Activated B cell treated with CpG ODN at 0.5 μM for 24 hours (primary cell): ENCODE measurements around the gene PAX5. TPM values are rescaled to one million over a fixed set of nuclear protein-coding genes. Genes with fewer than 3 reads are reported as not detected.

ENCODE experiments used
- ATAC-seq: fragments of 200-7000 bp; cut with Tn5 transposase; one replicate; pipeline ENCODE4 v1.10.0; 2021; ENCODE audit warnings: low read depth, mild to moderate bottlenecking, moderate library complexity
- CTCF ChIA-PET: fragments of 350-600 bp; sonication (Branson Sonifier 250); formaldehyde crosslinking; loops from one replicate; lab custom pipeline; 2021; ENCODE audit warnings: antibody characterized with exemption; lab: Charles Lee
- POLR2A ChIA-PET: fragments of 350-600 bp; sonication (Branson Sonifier 250); formaldehyde crosslinking; loops from one replicate; lab custom pipeline; 2021; ENCODE audit warnings: antibody characterized with exemption; lab: Charles Lee
- DNase-seq: peaks from one replicate; pipeline ENCODE4 v3.0.0; 2022
- H3K27ac Mint-ChIP-seq: one replicate; pipeline ENCODE4 v1.8.0; 2020; ENCODE audit warnings: mixed read lengths
- H3K27me3 Mint-ChIP-seq: one replicate; pipeline ENCODE4 v1.8.0; 2021; ENCODE audit warnings: mixed read lengths
- H3K36me3 Mint-ChIP-seq: one replicate; pipeline ENCODE4 v1.8.0; 2021; ENCODE audit warnings: low read depth, mixed read lengths
- H3K4me1 Mint-ChIP-seq: one replicate; pipeline ENCODE4 v1.8.0; 2021; ENCODE audit warnings: mixed read lengths
- H3K4me3 Mint-ChIP-seq: one replicate; pipeline ENCODE4 v1.8.0; 2020; ENCODE audit warnings: mild to moderate bottlenecking, mixed read lengths
- H3K9me3 Mint-ChIP-seq: one replicate; pipeline ENCODE4 v1.8.0; 2020; ENCODE audit warnings: mixed read lengths
- CTCF ChIP-seq: fragments of 200-600 bp; IDR thresholded peaks from one replicate; pipeline ENCODE4 v1.8.0; 2022; ENCODE audit warnings: antibody characterized with exemption, mild to moderate bottlenecking
- intact Hi-C: fragments of 100-400 bp; cut with micrococcal nuclease; formaldehyde crosslinking; loops from one replicate; pipeline ENCODE4 v1.15.1; 2024
- total RNA-seq: library from RNA; stranded (reverse); gene quantifications from 2 replicates; pipeline ENCODE4 v1.2.3, GENCODE V29; 2022

PAX5 gene
- total RNA-seq, 1 donor from 2014 or later, result 619 TPM

- Mint-ChIP-seq H3K4me1 (peaks cover 67% of the 10 kb centered on the region), H3K27me3 (no peaks in the 10 kb centered on the region), H3K9me3 (no peaks in the 10 kb centered on the region), H3K36me3 (peaks cover 13% of the 10 kb centered on the region), H3K4me3 (peak overlapping the region; percentile 64), H3K27ac (peak overlapping the region; percentile 86)
- DNase-seq (peak; percentile 47), ATAC-seq (peak; percentile 87)
- intact Hi-C loops, result loop anchor here (10.0 kb wide), 1 partner anchor 431 kb away; the partner anchor contains the start of gene RNF38
- POLR2A ChIA-PET, result interaction anchor here (0.7 to 1.2 kb wide), 3 partner anchors 9 to 70 kb away, joined by 3 to 4 read pairs (median 3); no protein-coding TSS in a partner anchor
- CTCF ChIA-PET, result no interaction called here
- TF ChIP-seq CTCF, result no peak
Observed at GRCh38 chr9:36835271-36835996, 198.6 kb downstream of the PAX5 start.

- no peaks in the 10 kb centered on the region for H3K9me3 Mint-ChIP-seq
- DNase-seq (no peak), ATAC-seq (no peak)
- H3K27me3 Mint-ChIP-seq, result no peaks in the 10 kb centered on the region
- no peak for TF ChIP-seq CTCF
- ChIA-PET POLR2A (interaction anchor here (1.2 kb wide), 2 partner anchors 10 to 69 kb away, joined by 3 to 4 read pairs; no protein-coding TSS in a partner anchor), CTCF (no interaction called here)
- peaks cover 13% of the 10 kb centered on the region for H3K36me3 Mint-ChIP-seq
- intact Hi-C loops, result loop anchor here (5.0 to 10.0 kb wide), 2 partner anchors 67 to 430 kb away; partner anchors contain the start of gene RNF38
- H3K27ac Mint-ChIP-seq, result peak overlapping the region; percentile 86
- peak overlapping the region; percentile 64 for H3K4me3 Mint-ChIP-seq
- peaks cover 67% of the 10 kb centered on the region for H3K4me1 Mint-ChIP-seq
Observed at GRCh38 chr9:36834736-36835135, 199.3 kb downstream of the PAX5 start.

DNA sequence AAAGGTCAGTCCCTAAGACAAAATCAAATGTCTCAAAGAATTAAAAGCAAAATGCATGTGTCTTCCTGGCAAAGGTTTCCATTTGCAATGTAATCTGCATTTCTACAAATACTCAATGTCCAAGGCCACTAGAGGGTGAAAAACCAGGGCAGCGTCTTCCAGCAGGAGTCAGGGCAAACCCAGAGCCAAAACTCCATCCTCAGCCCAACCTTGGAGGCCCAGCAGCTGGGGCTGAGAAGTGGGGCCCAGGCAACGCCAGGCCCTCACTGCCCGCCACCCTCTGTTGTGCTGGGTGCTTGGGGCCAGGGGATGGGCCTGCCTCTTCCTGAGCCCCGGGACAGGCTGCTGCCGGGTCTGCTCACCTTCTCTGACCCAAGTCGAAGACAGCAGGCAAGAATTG, 200.1 kb downstream of the PAX5 start:
- Mint-ChIP-seq H3K4me3 (no peak overlapping the region), H3K4me1 (peaks cover 67% of the 10 kb centered on the region), H3K27me3 (no peaks in the 10 kb centered on the region), H3K27ac (peak overlapping the region; percentile 86), H3K9me3 (no peaks in the 10 kb centered on the region), H3K36me3 (peaks cover 13% of the 10 kb centered on the region)
- DNase-seq (peak; percentile 13), ATAC-seq (no peak)
- intact Hi-C loops, result loop anchor here (5.0 to 10.0 kb wide), 2 partner anchors 67 to 429 kb away; partner anchors contain the start of gene RNF38
- ChIA-PET CTCF (no interaction called here), POLR2A (no interaction called here)
- no peak for TF ChIP-seq CTCF

GRCh38 chr9:36832164-36832795, 201.8 kb downstream of the PAX5 start:
- CTCF ChIA-PET, result no interaction called here
- H3K9me3 Mint-ChIP-seq, result no peaks in the 10 kb centered on the region
- H3K27me3 Mint-ChIP-seq, result no peaks in the 10 kb centered on the region
- H3K36me3 Mint-ChIP-seq, result peaks cover 13% of the 10 kb centered on the region
- POLR2A ChIA-PET, result interaction anchor here (0.5 to 1.2 kb wide), 3 partner anchors 11 to 748 kb away, joined by 3 to 6 read pairs (median 3); no protein-coding TSS in a partner anchor
- no peak for TF ChIP-seq CTCF
- ATAC-seq (no peak), DNase-seq (peak; percentile 12)
- H3K4me1 Mint-ChIP-seq, result peaks cover 69% of the 10 kb centered on the region
- intact Hi-C loops, result loop anchor here (5.0 to 10.0 kb wide), 2 partner anchors 65 to 427 kb away; partner anchors contain the start of gene RNF38
- H3K4me3 Mint-ChIP-seq, result no peak overlapping the region
- H3K27ac Mint-ChIP-seq, result peak overlapping the region; percentile 57
